HG03521 (cell line): Measurements from ENCODE around the gene CLEC18C.
"Not testable (repeated sequence)": the region's sequence is repeated elsewhere in the genome, so short reads cannot be mapped to it uniquely, and the experiment has no call there.

ENCODE experiments used
- ATAC-seq: cut with Tn5 transposase; IDR thresholded peaks from one replicate; pipeline ENCODE4 v1.9.1; 2021; ENCODE audit warnings: mild to moderate bottlenecking, moderate library complexity; ENCODE audit not compliant: unreplicated experiment

Gene CLEC18C

GRCh38 chr16:70158261-70158939, 15.2 kb upstream of the CLEC18C start:
- ATAC-seq: no peak

GRCh38 chr16:70159355-70160348, 13.9 kb upstream of the CLEC18C start:
- ATAC-seq: no peak

- no peak for ATAC-seq
These were observed 13.2 kb upstream of the CLEC18C start for GRCh38 chr16:70160388-70160787.

- no peak for ATAC-seq
These were observed 12.8 kb upstream of the CLEC18C start for GRCh38 chr16:70160821-70161220.

GRCh38 chr16:70161350-70161749, 12.2 kb upstream of the CLEC18C start:
- ATAC-seq: no peak

GRCh38 chr16:70162041-70162451, 11.5 kb upstream of the CLEC18C start:
- no peak for ATAC-seq

GRCh38 chr16:70163596-70163995, 10.0 kb upstream of the CLEC18C start:
- no peak for ATAC-seq

GRCh38 chr16:70166688-70167087, 6.9 kb upstream of the CLEC18C start:
- ATAC-seq: not testable (repeated sequence)

- not testable (repeated sequence) for ATAC-seq
These were observed 329 bp downstream of the CLEC18C start for GRCh38 chr16:70173916-70174315.

GRCh38 chr16:70174387-70174932, 873 bp downstream of the CLEC18C start:
- not testable (repeated sequence) for ATAC-seq

GRCh38 chr16:70187858-70188607, 14.4 kb downstream of the CLEC18C start:
- ATAC-seq: not testable (repeated sequence)

GRCh38 chr16:70188608-70188915, 15.0 kb downstream of the CLEC18C start:
- not testable (repeated sequence) for ATAC-seq

- ATAC-seq: not testable (repeated sequence)
These were observed 17.0 kb downstream of the CLEC18C start for GRCh38 chr16:70190574-70190973.

GRCh38 chr16:70196683-70197300, 23.2 kb downstream of the CLEC18C start:
- ATAC-seq: not testable (repeated sequence)

GRCh38 chr16:70197611-70198010, 24.0 kb downstream of the CLEC18C start:
- not testable (repeated sequence) for ATAC-seq

GRCh38 chr16:70198230-70198629, 24.6 kb downstream of the CLEC18C start:
- not testable (repeated sequence) for ATAC-seq

- not testable (repeated sequence) for ATAC-seq
These were observed 25.1 kb downstream of the CLEC18C start for GRCh38 chr16:70198666-70199065.

GRCh38 chr16:70199170-70199569, 25.6 kb downstream of the CLEC18C start:
- not testable (repeated sequence) for ATAC-seq

GRCh38 chr16:70200063-70200462, 26.5 kb downstream of the CLEC18C start:
- ATAC-seq: not testable (repeated sequence)

GRCh38 chr16:70203508-70203907, 29.9 kb downstream of the CLEC18C start:
- ATAC-seq: not testable (repeated sequence)
